ENCODE measurements around the gene IL1RAP.

Gene IL1RAP

DNA sequence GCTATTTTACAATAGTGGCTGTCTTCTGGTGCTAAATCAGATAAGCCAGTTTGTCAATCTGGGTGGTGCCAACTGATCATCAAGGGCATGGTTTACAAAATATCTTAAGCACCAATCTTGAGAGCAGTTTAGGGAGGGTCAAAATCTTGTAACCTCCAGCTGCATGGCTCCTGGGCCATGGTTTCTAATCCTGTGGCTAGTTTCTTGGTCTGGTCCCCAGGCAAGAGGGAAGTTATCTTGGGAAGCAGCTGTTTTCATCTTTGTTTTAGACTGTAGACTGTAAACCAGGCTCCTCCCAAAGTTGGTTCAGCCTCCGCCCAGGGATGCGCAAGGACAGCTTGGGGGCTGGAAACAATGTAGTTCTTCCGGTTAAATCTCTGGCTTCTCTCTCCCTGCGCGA, 166.8 kb downstream of the IL1RAP start:
- no peak for DNase-seq (ENCODE audit: low spot score)
- in situ Hi-C loops (cut with MboI; ENCODE audit: low pct_unique_long_range_greater_than_20kb, low sequenced_read_pairs, unreplicated experiment), result loop anchor here (25.0 kb wide), 1 partner anchor 718 kb away; no protein-coding TSS in a partner anchor
- no peak for TF ChIP-seq CTCF (IDR thresholded peaks at IDR 0.05; ENCODE audit: extremely low read depth, insufficient read depth, missing control alignments)

GRCh38 chr3:190684776-190685175, 170.9 kb downstream of the IL1RAP start:
- DNase-seq (ENCODE audit: low spot score), result no peak
- no peak for TF ChIP-seq CTCF (IDR thresholded peaks at IDR 0.05; ENCODE audit: extremely low read depth, insufficient read depth, missing control alignments)
- in situ Hi-C loops (cut with MboI; ENCODE audit: low pct_unique_long_range_greater_than_20kb, low sequenced_read_pairs, unreplicated experiment), result loop anchor here (25.0 kb wide), 1 partner anchor 722 kb away; no protein-coding TSS in a partner anchor

DNA sequence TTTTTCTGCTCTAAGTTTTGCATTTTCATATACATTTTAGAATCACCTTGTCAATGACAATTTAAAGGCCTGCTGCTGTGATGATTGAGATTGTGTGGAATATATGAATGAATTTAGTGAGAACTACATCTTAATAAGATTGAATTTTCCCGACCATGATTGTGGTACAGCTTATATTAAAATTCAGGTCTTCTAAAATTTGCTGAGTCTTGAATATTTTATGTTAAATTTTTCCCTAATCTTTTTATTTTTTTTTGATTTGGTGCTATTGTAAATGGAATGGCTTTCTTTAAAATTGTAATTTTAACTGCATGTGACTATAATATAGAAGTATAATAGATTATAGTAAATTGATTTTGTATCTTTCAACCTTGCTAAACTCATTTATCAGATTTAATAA, 172.1 kb downstream of the IL1RAP start:
- no peak for DNase-seq (ENCODE audit: low spot score)
- in situ Hi-C loops (cut with MboI; ENCODE audit: low pct_unique_long_range_greater_than_20kb, low sequenced_read_pairs, unreplicated experiment), result loop anchor here (25.0 kb wide), 1 partner anchor 724 kb away; no protein-coding TSS in a partner anchor
- TF ChIP-seq CTCF (IDR thresholded peaks at IDR 0.05; ENCODE audit: extremely low read depth, insufficient read depth, missing control alignments), result no peak

GRCh38 chr3:190690246-190690645, 176.4 kb downstream of the IL1RAP start:
- TF ChIP-seq CTCF (IDR thresholded peaks at IDR 0.05; ENCODE audit: extremely low read depth, insufficient read depth, missing control alignments), result no peak
- DNase-seq (ENCODE audit: low spot score), result no peak
- in situ Hi-C loops (cut with MboI; ENCODE audit: low pct_unique_long_range_greater_than_20kb, low sequenced_read_pairs, unreplicated experiment), result loop anchor here (25.0 kb wide), 1 partner anchor 728 kb away; no protein-coding TSS in a partner anchor

- in situ Hi-C loops (cut with MboI; ENCODE audit: low pct_unique_long_range_greater_than_20kb, low sequenced_read_pairs, unreplicated experiment), result loop anchor here (25.0 kb wide), 1 partner anchor 730 kb away; no protein-coding TSS in a partner anchor
- no peak for DNase-seq (ENCODE audit: low spot score)
- no peak for TF ChIP-seq CTCF (IDR thresholded peaks at IDR 0.05; ENCODE audit: extremely low read depth, insufficient read depth, missing control alignments)
These were observed 178.4 kb downstream of the IL1RAP start for GRCh38 chr3:190692256-190692655.

GRCh38 chr3:190694335-190695001, 180.6 kb downstream of the IL1RAP start:
- in situ Hi-C loops (cut with MboI; ENCODE audit: low pct_unique_long_range_greater_than_20kb, low sequenced_read_pairs, unreplicated experiment), result loop anchor here (25.0 kb wide), 1 partner anchor 732 kb away; no protein-coding TSS in a partner anchor
- TF ChIP-seq CTCF (IDR thresholded peaks at IDR 0.05; ENCODE audit: extremely low read depth, insufficient read depth, missing control alignments), result no peak
- DNase-seq (ENCODE audit: low spot score), result no peak
